DOHH2 (cell line): Measurements from ENCODE around the gene NFKB1.

ENCODE experiments used
- H3F3A ChIP-seq: fragments of 200-600 bp; sonication (generic), shearing (Covaris generic); 2 replicates; pipeline ENCODE4 v1.6.0; 2016; ENCODE audit warnings: antibody characterized with exemption, mild to moderate bottlenecking; ENCODE audit not compliant: control insufficient read depth, insufficient read depth
- H3K27ac ChIP-seq: fragments of 200-600 bp; sonication (generic); 2 replicates; pipeline ENCODE4 v1.5.1; 2014; ENCODE audit warnings: low read depth, mild to moderate bottlenecking, low read length, moderate library complexity
- H3K27me3 ChIP-seq: fragments of 200-600 bp; sonication (generic); 2 replicates; pipeline ENCODE4 v1.6.1; 2014; ENCODE audit warnings: mild to moderate bottlenecking, low read length, mixed read lengths; ENCODE audit not compliant: control insufficient read depth
- H3K36me3 ChIP-seq: fragments of 200-600 bp; sonication (generic); 2 replicates; pipeline ENCODE4 v1.6.1; 2014; ENCODE audit warnings: mild to moderate bottlenecking, low read length, moderate library complexity, mixed read lengths; ENCODE audit not compliant: control insufficient read depth
- H3K4me1 ChIP-seq: fragments of 200-600 bp; sonication (generic); 2 replicates; pipeline ENCODE4 v1.6.1; 2014; ENCODE audit warnings: mild to moderate bottlenecking, low read length, mixed read lengths; ENCODE audit not compliant: control insufficient read depth
- H3K4me2 ChIP-seq: fragments of 200-600 bp; sonication (generic); 2 replicates; pipeline ENCODE4 v1.6.0; 2014; ENCODE audit warnings: mild to moderate bottlenecking, low read length, moderate library complexity
- H3K4me3 ChIP-seq: fragments of 200-600 bp; sonication (generic); 2 replicates; pipeline ENCODE4 v1.5.1; 2014; ENCODE audit warnings: mild to moderate bottlenecking, low read length, mixed read lengths
- H3K79me2 ChIP-seq: fragments of 200-600 bp; sonication (generic); 2 replicates; pipeline ENCODE4 v1.6.1; 2014; ENCODE audit warnings: mild to moderate bottlenecking, low read length, mixed read lengths; ENCODE audit not compliant: control insufficient read depth
- H3K9me2 ChIP-seq: fragments of 200-600 bp; sonication (generic); replicated peaks from 2 replicates; pipeline ENCODE4 v1.6.1; 2014; ENCODE audit warnings: mild to moderate bottlenecking, low read length, mixed read lengths; ENCODE audit not compliant: control insufficient read depth
- H3K9me3 ChIP-seq: fragments of 200-600 bp; sonication (generic); 2 replicates; pipeline ENCODE4 v1.6.1; 2014; ENCODE audit warnings: antibody characterized with exemption, low read length, mixed read lengths; ENCODE audit not compliant: control insufficient read depth, insufficient read depth
- H4K20me1 ChIP-seq: fragments of 200-600 bp; sonication (generic); 2 replicates; pipeline ENCODE4 v1.6.0; 2014; ENCODE audit warnings: low read depth, mild to moderate bottlenecking, antibody characterized with exemption, low read length, moderate library complexity; ENCODE audit not compliant: control insufficient read depth, insufficient read depth
- CTCF ChIP-seq: fragments of 200-600 bp; sonication (generic); IDR thresholded peaks from one replicate; pipeline ENCODE4 v1.5.1; 2014; ENCODE audit warnings: antibody characterized with exemption, mild to moderate bottlenecking, low read depth, low read length; ENCODE audit not compliant: poor library complexity, severe bottlenecking
- EZH2phosphoT487 ChIP-seq: fragments of 200-600 bp; sonication (generic); IDR thresholded peaks from 2 replicates; pipeline ENCODE4 v1.6.1; 2017; ENCODE audit warnings: borderline replicate concordance, mild to moderate bottlenecking, antibody characterized with exemption, low read length, moderate library complexity, mixed read lengths

NFKB1 gene

GRCh38 chr4:102493794-102494193 is 7.4 kb upstream of the NFKB1 start:
- no peaks in the 10 kb centered on the region for H3F3A ChIP-seq
- H3K4me2 ChIP-seq: no peak overlapping the region
- H3K4me3 ChIP-seq: no peak overlapping the region
- H3K4me1 ChIP-seq: peaks cover 8% of the 10 kb centered on the region
- H4K20me1 ChIP-seq: no peaks in the 10 kb centered on the region
- H3K36me3 ChIP-seq: no peaks in the 10 kb centered on the region
- H3K9me3 ChIP-seq: no peaks in the 10 kb centered on the region
- no peak for TF ChIP-seq CTCF
- no peak for TF ChIP-seq EZH2phosphoT487
- no peaks in the 10 kb centered on the region for H3K27me3 ChIP-seq
- no peaks in the 10 kb centered on the region for H3K79me2 ChIP-seq
- no peak overlapping the region for H3K27ac ChIP-seq
- H3K9me2 ChIP-seq: no peaks in the 10 kb centered on the region

- Histone ChIP-seq H3K27ac (no peak overlapping the region), H3K9me2 (no peaks in the 10 kb centered on the region), H3K4me1 (peaks cover 8% of the 10 kb centered on the region), H3K4me2 (no peak overlapping the region), H3K27me3 (no peaks in the 10 kb centered on the region), H3K79me2 (no peaks in the 10 kb centered on the region), H3F3A (no peaks in the 10 kb centered on the region), H3K9me3 (no peaks in the 10 kb centered on the region), H4K20me1 (no peaks in the 10 kb centered on the region), H3K36me3 (no peaks in the 10 kb centered on the region), H3K4me3 (no peak overlapping the region)
- TF ChIP-seq EZH2phosphoT487 (no peak), CTCF (no peak)
Observed at GRCh38 chr4:102494603-102495002, 6.6 kb upstream of the NFKB1 start.

- Histone ChIP-seq H3K4me1 (peaks cover 16% of the 10 kb centered on the region), H3K4me2 (no peak overlapping the region), H3K27me3 (no peaks in the 10 kb centered on the region), H3K36me3 (peaks cover 11% of the 10 kb centered on the region), H3K9me2 (no peaks in the 10 kb centered on the region), H4K20me1 (no peaks in the 10 kb centered on the region), H3F3A (no peaks in the 10 kb centered on the region), H3K27ac (no peak overlapping the region), H3K9me3 (no peaks in the 10 kb centered on the region), H3K4me3 (no peak overlapping the region), H3K79me2 (peaks cover 14% of the 10 kb centered on the region)
- TF ChIP-seq CTCF (no peak), EZH2phosphoT487 (no peak)
Observed at GRCh38 chr4:102497986-102498385, 3.2 kb upstream of the NFKB1 start.

- peak overlapping the region; percentile 76 for H3K4me3 ChIP-seq
- no peaks in the 10 kb centered on the region for H3F3A ChIP-seq
- no peaks in the 10 kb centered on the region for H3K27me3 ChIP-seq
- H3K9me2 ChIP-seq: no peaks in the 10 kb centered on the region
- no peak for TF ChIP-seq EZH2phosphoT487
- no peak for TF ChIP-seq CTCF
- H3K27ac ChIP-seq: peak overlapping the region; percentile 41
- H3K79me2 ChIP-seq: peaks cover 38% of the 10 kb centered on the region
- no peaks in the 10 kb centered on the region for H3K9me3 ChIP-seq
- peak overlapping the region; percentile 72 for H3K4me2 ChIP-seq
- peaks cover 28% of the 10 kb centered on the region for H3K4me1 ChIP-seq
- H4K20me1 ChIP-seq: peaks cover 10% of the 10 kb centered on the region
- peaks cover 28% of the 10 kb centered on the region for H3K36me3 ChIP-seq
Observed at GRCh38 chr4:102500352-102500695, 835 bp upstream of the NFKB1 start.
